GM04504 (cell line): ENCODE results near the gene HHLA2.
A peak's percentile ranks its signal among the peaks of the same experiment; 100 is the strongest.

Experiments used
- DNase-seq: peaks from one replicate; pipeline ENCODE4 v3.0.0-alpha.2; 2012; ENCODE audit warnings: low read depth

Gene HHLA2

GRCh38 chr3:108393128-108393900, 97.0 kb downstream of the HHLA2 start:
- DNase-seq, result no peak

GRCh38 chr3:108394016-108394415, 97.7 kb downstream of the HHLA2 start:
- no peak for DNase-seq

- no peak for DNase-seq
These were observed 98.2 kb downstream of the HHLA2 start for GRCh38 chr3:108394563-108394962.

- no peak for DNase-seq
These were observed 100.0 kb downstream of the HHLA2 start for GRCh38 chr3:108396336-108396735.

GRCh38 chr3:108398510-108398909, 102.2 kb downstream of the HHLA2 start:
- DNase-seq, result no peak

- DNase-seq, result no peak
These were observed 105.5 kb downstream of the HHLA2 start for GRCh38 chr3:108401836-108402235.

- DNase-seq, result no peak
These were observed 106.8 kb downstream of the HHLA2 start for GRCh38 chr3:108403198-108403597.

GRCh38 chr3:108403686-108404345, 107.5 kb downstream of the HHLA2 start:
- no peak for DNase-seq

- DNase-seq, result no peak
These were observed 108.0 kb downstream of the HHLA2 start for GRCh38 chr3:108404368-108404767.

GRCh38 chr3:108406063-108406660, 109.8 kb downstream of the HHLA2 start:
- DNase-seq, result no peak

GRCh38 chr3:108406661-108407206, 110.4 kb downstream of the HHLA2 start:
- DNase-seq, result peak; percentile 34

GRCh38 chr3:108407886-108408285, 111.5 kb downstream of the HHLA2 start:
- no peak for DNase-seq

GRCh38 chr3:108408883-108409799, 112.8 kb downstream of the HHLA2 start:
- DNase-seq, result no peak

GRCh38 chr3:108409800-108410178, 113.4 kb downstream of the HHLA2 start:
- no peak for DNase-seq

GRCh38 chr3:108410531-108410984, 114.2 kb downstream of the HHLA2 start:
- DNase-seq, result no peak

- DNase-seq, result no peak
These were observed 115.9 kb downstream of the HHLA2 start for GRCh38 chr3:108412121-108412750.

GRCh38 chr3:108414007-108414406, 117.7 kb downstream of the HHLA2 start:
- DNase-seq, result no peak

- DNase-seq, result no peak
These were observed 119.3 kb downstream of the HHLA2 start for GRCh38 chr3:108415661-108416060.

GRCh38 chr3:108416111-108416869, 119.9 kb downstream of the HHLA2 start:
- DNase-seq, result no peak

GRCh38 chr3:108420926-108421325, 124.6 kb downstream of the HHLA2 start:
- peak; percentile 30 for DNase-seq
